HepG2 (cell line): ENCODE measurements around the gene FCHO1. TPM values are rescaled to one million over a fixed set of nuclear protein-coding genes. Genes with fewer than 3 reads are reported as not detected.

Source experiments
- ATAC-seq: fragments of 200-7000 bp; cut with Tn5 transposase; 3 replicates; pipeline ENCODE4 v1.9.1; 2020; ENCODE audit warnings: mild to moderate bottlenecking, moderate library complexity
- BruUV-seq: library from RNA; stranded (reverse); fragments of 400-500 nt; replicated peaks from 2 replicates; lab custom pipeline; 2021; lab: Mats Ljungman, UMichigan
- CTCF ChIA-PET: fragments of 300-600 bp; formaldehyde crosslinking; extraction: SDS; loops from one replicate; lab custom pipeline; 2021; ENCODE audit warnings: low total read pairs, inconsistent platforms, low intra/inter-chr PET ratio; lab: Yijun Ruan, JAX
- POLR2A ChIA-PET: fragments of 350-600 bp; sonication (Branson Sonifier 250); formaldehyde crosslinking; loops from one replicate; lab custom pipeline; 2020; ENCODE audit warnings: antibody characterized with exemption, inconsistent platforms; lab: Yijun Ruan, JAX
- DNase-seq: peaks from one replicate; pipeline ENCODE4 v3.0.0-alpha.2; 2015; ENCODE audit warnings: low spot score
- FAIRE-seq: peaks from 3 replicates; lab custom pipeline; 2011; peaks lifted over from hg19 to GRCh38; lab: Jason Lieb, UNC
- H2AFZ ChIP-seq: one replicate; pipeline ENCODE4 v1.6.1; 2011; ENCODE audit warnings: low read length, inconsistent platforms
- H3K27ac ChIP-seq: fragments of 300-600 bp; 3 replicates; pipeline ENCODE4 v1.8.0; 2011; ENCODE audit warnings: mixed run types, mild to moderate bottlenecking, mixed read lengths, low read length, inconsistent platforms; ENCODE audit not compliant: insufficient read depth; ENCODE audit errors: extremely low read length
- H3K27me3 ChIP-seq, 2 experiments: fragments of 200-600 bp in 1 of 2; 2 replicates in 1 of 2; 3 replicates in 1 of 2; pipeline versions ENCODE4 v1.6.0 to v1.8.0; 2011; ENCODE audit warnings: low read length in 2 of 2, mild to moderate bottlenecking in 2 of 2, moderate library complexity in 2 of 2, inconsistent platforms in 1 of 2; ENCODE audit not compliant: insufficient read depth in 2 of 2, control insufficient read depth in 1 of 2
- H3K36me3 ChIP-seq, 2 experiments: fragments of 200-600 bp in 1 of 2; replicated peaks in 1 of 2; 2 replicates in 1 of 2; 3 replicates in 1 of 2; pipeline versions ENCODE4 v1.5.1 to v1.8.0; 2011; ENCODE audit warnings: low read length in 2 of 2, inconsistent platforms in 1 of 2; ENCODE audit not compliant: insufficient read depth in 2 of 2, control insufficient read depth in 1 of 2
- H3K4me1 ChIP-seq: 2 replicates; pipeline ENCODE4 v1.5.1; 2012; ENCODE audit warnings: low read length, inconsistent platforms; ENCODE audit not compliant: insufficient read depth
- H3K4me2 ChIP-seq: 2 replicates; pipeline ENCODE4 v1.6.0; 2011; ENCODE audit warnings: low read depth, low read length, inconsistent platforms
- H3K4me3 ChIP-seq, 3 experiments: fragments of 200-600 bp in 1 of 3; sonication (generic), shearing (Covaris generic) in 1 of 3; replicated peaks in 1 of 3; 2 replicates each; pipeline ENCODE4 v1.5.1; 2011 to 2016; ENCODE audit warnings: low read length in 3 of 3, inconsistent platforms in 2 of 3, low read depth in 2 of 3, mild to moderate bottlenecking in 2 of 3, control low read depth in 1 of 3, mixed read lengths in 1 of 3; ENCODE audit not compliant: insufficient read depth in 1 of 3
- H3K79me2 ChIP-seq: one replicate; pipeline ENCODE4 v1.6.1; 2011; ENCODE audit warnings: low read length, inconsistent platforms; ENCODE audit not compliant: insufficient read depth
- H3K9ac ChIP-seq: 2 replicates; pipeline ENCODE4 v1.6.0; 2011; ENCODE audit warnings: mild to moderate bottlenecking, low read depth, low read length, inconsistent platforms; ENCODE audit not compliant: insufficient read depth
- H3K9me3 ChIP-seq: 2 replicates; pipeline ENCODE4 v1.5.1; 2012; ENCODE audit warnings: mild to moderate bottlenecking, low read length
- H4K20me1 ChIP-seq: 2 replicates; pipeline ENCODE4 v1.6.0; 2011; ENCODE audit warnings: inconsistent platforms, mild to moderate bottlenecking, low read length, moderate library complexity; ENCODE audit not compliant: insufficient read depth
- CEBPZ ChIP-seq: IDR thresholded peaks from 2 replicates; pipeline ENCODE4 v1.6.1; 2012; ENCODE audit warnings: low read length, improper control_type of control experiment
- FOXM1 ChIP-seq: sonication (generic); formaldehyde crosslinking; IDR thresholded peaks from 2 replicates; pipeline ENCODE4 v1.5.0; 2020; ENCODE audit warnings: missing genetic modification reagents
- KDM5B ChIP-seq: sonication (generic); formaldehyde crosslinking; IDR thresholded peaks from 2 replicates; pipeline ENCODE4 v1.4.0; 2020; ENCODE audit warnings: missing genetic modification reagents, mild to moderate bottlenecking, borderline replicate concordance
- MAFK ChIP-seq, 2 experiments: IDR thresholded peaks in 1 of 2; conservative IDR thresholded peaks in 1 of 2; 2 replicates each; pipeline ENCODE4 v1.6.1; 2011; ENCODE audit warnings: improper control_type of control experiment in 2 of 2, low read length in 2 of 2
- MEF2D ChIP-seq: sonication (generic); formaldehyde crosslinking; IDR thresholded peaks from 2 replicates; pipeline ENCODE4 v1.5.1; 2020; ENCODE audit warnings: mild to moderate bottlenecking, missing genetic modification reagents
- PHF21A ChIP-seq: sonication (generic); formaldehyde crosslinking; IDR thresholded peaks from 2 replicates; pipeline ENCODE4 v1.5.0; 2020; ENCODE audit warnings: mild to moderate bottlenecking, missing genetic modification reagents
- PHF8 ChIP-seq: sonication (generic); formaldehyde crosslinking; IDR thresholded peaks from 2 replicates; pipeline ENCODE4 v1.5.0; 2020; ENCODE audit warnings: missing genetic modification reagents
- SKI ChIP-seq: fragments of 450-650 bp; IDR thresholded peaks from one replicate; pipeline ENCODE4 v1.6.1; 2018; ENCODE audit warnings: mild to moderate bottlenecking; ENCODE audit not compliant: partially characterized antibody
- TCF7L2 ChIP-seq: IDR thresholded peaks from 2 replicates; pipeline ENCODE4 v1.6.1; 2011; ENCODE audit warnings: mild to moderate bottlenecking, low read depth, low read length, moderate library complexity
- ZBTB3 ChIP-seq: sonication (generic); formaldehyde crosslinking; IDR thresholded peaks from 2 replicates; pipeline ENCODE4 v1.4.0; 2020; ENCODE audit warnings: low read depth, mild to moderate bottlenecking, moderate library complexity, missing genetic modification reagents, borderline replicate concordance
- ZBTB7B ChIP-seq: sonication (generic); formaldehyde crosslinking; IDR thresholded peaks from 2 replicates; pipeline ENCODE4 v1.4.0; 2020; ENCODE audit warnings: missing genetic modification reagents
- ZC3H13 ChIP-seq: sonication (generic); formaldehyde crosslinking; IDR thresholded peaks from 2 replicates; pipeline ENCODE4 v1.8.1; 2023; ENCODE audit warnings: mild to moderate bottlenecking, missing genetic modification reagents, moderate library complexity
- ZFP82 ChIP-seq: sonication (generic); formaldehyde crosslinking; IDR thresholded peaks from 2 replicates; pipeline ENCODE4 v1.5.1; 2020; ENCODE audit warnings: mild to moderate bottlenecking, missing genetic modification reagents, borderline replicate concordance
- ZNF703 ChIP-seq: sonication (generic); formaldehyde crosslinking; IDR thresholded peaks from 2 replicates; pipeline ENCODE4 v1.5.1; 2020; ENCODE audit warnings: missing genetic modification reagents, mild to moderate bottlenecking, moderate library complexity, borderline replicate concordance
- ZNF776 ChIP-seq: sonication (generic); formaldehyde crosslinking; IDR thresholded peaks from 2 replicates; pipeline ENCODE4 v1.4.0; 2020; ENCODE audit warnings: mild to moderate bottlenecking, missing genetic modification reagents
- ZNF777 ChIP-seq: sonication (generic); formaldehyde crosslinking; IDR thresholded peaks from 2 replicates; pipeline ENCODE4 v1.4.0; 2020; ENCODE audit warnings: missing genetic modification reagents
- WGBS: methylation state at CpG from one replicate; pipeline ENCODE4 v1.1.6; 2017; ENCODE audit warnings: low lambda C conversion rate; 5-methylcytosine and 5-hydroxymethylcytosine counted together
- in situ Hi-C: cut with HindIII; loops from 2 replicates; pipeline ENCODE4 v1.10.0; 2017; ENCODE audit warnings: low pct_unique_long_range_greater_than_20kb; ENCODE audit not compliant: extremely low pct_ligation_motif_present
- intact Hi-C: fragments of 100-400 bp; cut with micrococcal nuclease; formaldehyde crosslinking; loops from one replicate; pipeline ENCODE4 v1.10.0; 2022; ENCODE audit not compliant: unreplicated experiment
- polyA plus RNA-seq, 8 experiments: library from polyadenylated mRNA; depleted of rRNA in 3 of 8; stranded (reverse) in 7 of 8; unstranded in 1 of 8; fragments of >200 nt; fragmentation: Illumina TruSeq in 4 of 8; extraction: Trizol in 4 of 8; gene quantifications; 2 replicates each; pipeline versions ENCODE4 v1.2.1 to v1.2.3, GENCODE V29; 2011 to 2016; ENCODE audit warnings: low read depth in 4 of 8, missing spikeins in 1 of 8, mixed read lengths in 1 of 8; ENCODE audit not compliant: insufficient read depth in 1 of 8
- total RNA-seq, 5 experiments: library from RNA; depleted of rRNA; stranded (reverse); fragments of >200 nt; fragmentation: Illumina TruSeq; extraction: Trizol; gene quantifications; 2 replicates each; pipeline ENCODE4 v1.2.3, GENCODE V29; 2016; ENCODE audit warnings: low read depth in 1 of 5
- TF ChIP-seq, protein P1 (sequence below): IDR thresholded peaks from 2 replicates; pipeline ENCODE4 v1.6.1; 2016
- TF ChIP-seq, protein P2 (sequence below): sonication (generic); formaldehyde crosslinking; IDR thresholded peaks from 2 replicates; pipeline ENCODE4 v1.9.0; 2021; ENCODE audit warnings: missing genetic modification reagents, borderline replicate concordance

FCHO1 gene
- total and polyA plus RNA-seq, 2 of the 13 experiments (the other 11 are each of a cell fraction or from before 2014, with no cell fraction given) = 1.3 to 3.1 TPM

GRCh38 chr19:17778251-17778967, 27.1 kb downstream of the FCHO1 start:
- DNase-seq = peak; percentile 40
- FAIRE-seq = no peak
- Histone ChIP-seq H3K4me2 (peak overlapping the region; percentile 42), H2AFZ (no peak overlapping the region), H3K9me3 (no peaks in the 10 kb centered on the region), H3K4me3 (peak overlapping the region in 2 of 3 experiments; percentile 38 to 43; a peak in 4 of 6 replicates), H3K79me2 (no peaks in the 10 kb centered on the region), H3K27me3 (no peaks in the 10 kb centered on the region), H3K4me1 (peaks cover 8% of the 10 kb centered on the region; the same call in 1 of the 2 replicates), H4K20me1 (no peaks in the 10 kb centered on the region), H3K27ac (no peak overlapping the region), H3K9ac (no peak overlapping the region), H3K36me3 (no peaks in the 10 kb centered on the region)
- ChIA-PET POLR2A (interaction anchor here (1.2 kb wide), 1 partner anchor 17 kb away, joined by 3 read pairs; the partner anchor contains the start of gene B3GNT3), CTCF (no interaction called here)
- intact Hi-C loops (no loop called here), in situ Hi-C loops (no loop called here)
- peak; percentile 68 for ATAC-seq
- BruUV-seq = no TSS peak
- WGBS = 55% methylated on average over 21 of the region's 37 CpGs
- TF ChIP-seq ZNF703 (CRISPR knock-in tag) = 0 out of 2 replicates have a peak, but pooled peaks have one; percentile 34
- TF ChIP-seq CEBPZ = no peak
- TF ChIP-seq ZNF777 (CRISPR knock-in tag) = no peak
- no peak for TF ChIP-seq ZBTB7B (CRISPR knock-in tag)
- no peak for TF ChIP-seq PHF8 (CRISPR knock-in tag)
- no peak for TF ChIP-seq ZBTB3
- TF ChIP-seq ZFP82 = no peak
- TF ChIP-seq MEF2D (CRISPR knock-in tag) = no peak
- no peak for TF ChIP-seq SKI
- TF ChIP-seq, protein P1, sequence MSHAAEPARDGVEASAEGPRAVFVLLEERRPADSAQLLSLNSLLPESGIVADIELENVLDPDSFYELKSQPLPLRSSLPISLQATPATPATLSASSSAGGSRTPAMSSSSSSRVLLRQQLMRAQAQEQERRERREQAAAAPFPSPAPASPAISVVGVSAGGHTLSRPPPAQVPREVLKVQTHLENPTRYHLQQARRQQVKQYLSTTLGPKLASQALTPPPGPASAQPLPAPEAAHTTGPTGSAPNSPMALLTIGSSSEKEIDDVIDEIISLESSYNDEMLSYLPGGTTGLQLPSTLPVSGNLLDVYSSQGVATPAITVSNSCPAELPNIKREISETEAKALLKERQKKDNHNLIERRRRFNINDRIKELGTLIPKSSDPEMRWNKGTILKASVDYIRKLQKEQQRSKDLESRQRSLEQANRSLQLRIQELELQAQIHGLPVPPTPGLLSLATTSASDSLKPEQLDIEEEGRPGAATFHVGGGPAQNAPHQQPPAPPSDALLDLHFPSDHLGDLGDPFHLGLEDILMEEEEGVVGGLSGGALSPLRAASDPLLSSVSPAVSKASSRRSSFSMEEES = no peak
- TF ChIP-seq ZNF776 = no peak
- no peak for TF ChIP-seq ZC3H13 (CRISPR knock-in tag)
- no peak for TF ChIP-seq TCF7L2
- TF ChIP-seq, protein P2, sequence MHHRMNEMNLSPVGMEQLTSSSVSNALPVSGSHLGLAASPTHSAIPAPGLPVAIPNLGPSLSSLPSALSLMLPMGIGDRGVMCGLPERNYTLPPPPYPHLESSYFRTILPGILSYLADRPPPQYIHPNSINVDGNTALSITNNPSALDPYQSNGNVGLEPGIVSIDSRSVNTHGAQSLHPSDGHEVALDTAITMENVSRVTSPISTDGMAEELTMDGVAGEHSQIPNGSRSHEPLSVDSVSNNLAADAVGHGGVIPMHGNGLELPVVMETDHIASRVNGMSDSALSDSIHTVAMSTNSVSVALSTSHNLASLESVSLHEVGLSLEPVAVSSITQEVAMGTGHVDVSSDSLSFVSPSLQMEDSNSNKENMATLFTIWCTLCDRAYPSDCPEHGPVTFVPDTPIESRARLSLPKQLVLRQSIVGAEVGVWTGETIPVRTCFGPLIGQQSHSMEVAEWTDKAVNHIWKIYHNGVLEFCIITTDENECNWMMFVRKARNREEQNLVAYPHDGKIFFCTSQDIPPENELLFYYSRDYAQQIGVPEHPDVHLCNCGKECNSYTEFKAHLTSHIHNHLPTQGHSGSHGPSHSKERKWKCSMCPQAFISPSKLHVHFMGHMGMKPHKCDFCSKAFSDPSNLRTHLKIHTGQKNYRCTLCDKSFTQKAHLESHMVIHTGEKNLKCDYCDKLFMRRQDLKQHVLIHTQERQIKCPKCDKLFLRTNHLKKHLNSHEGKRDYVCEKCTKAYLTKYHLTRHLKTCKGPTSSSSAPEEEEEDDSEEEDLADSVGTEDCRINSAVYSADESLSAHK (CRISPR knock-in tag) = no peak
- no peak for TF ChIP-seq PHF21A (CRISPR knock-in tag)
- TF ChIP-seq FOXM1 (CRISPR knock-in tag) = no peak
- no peak for TF ChIP-seq MAFK (conservative IDR thresholded peaks at IDR 0.05 in 1 of 2, IDR thresholded peaks at IDR 0.05 in 1 of 2; ENCODE audit: low read length in 2 of 2)
- TF ChIP-seq KDM5B (CRISPR knock-in tag) = no peak
